Choroid plexus epithelial cell (primary cell): ENCODE measurements around the gene C2CD2L.
"Not testable (repeated sequence)": the region's sequence is repeated elsewhere in the genome, so short reads cannot be mapped to it uniquely, and the experiment has no call there.

Experiments
- DNase-seq: peaks from one replicate; pipeline ENCODE4 v3.0.0-alpha.2; 2010; ENCODE audit warnings: low read depth
- H3K4me3 ChIP-seq: 2 replicates; pipeline ENCODE4 v1.5.1; 2011; ENCODE audit warnings: low read depth, mild to moderate bottlenecking, control low read depth, low read length, moderate library complexity
- CTCF ChIP-seq: conservative IDR thresholded peaks from 2 replicates; pipeline ENCODE4 v1.5.1; 2011; ENCODE audit warnings: low read depth, mild to moderate bottlenecking, control low read depth, inconsistent platforms, low read length, moderate library complexity

C2CD2L gene

GRCh38 chr11:119094816-119095065 lies 12.4 kb upstream of the C2CD2L start:
- peak; percentile 73 for TF ChIP-seq CTCF
- peak overlapping the region; percentile 76 for H3K4me3 ChIP-seq
- DNase-seq: peak; percentile 89

- DNase-seq: peak; percentile 100
- TF ChIP-seq CTCF: peak; percentile 10
- H3K4me3 ChIP-seq: peak overlapping the region; percentile 76
These were observed 11.9 kb upstream of the C2CD2L start for GRCh38 chr11:119095066-119095880.

GRCh38 chr11:119099711-119100110 lies 7.4 kb upstream of the C2CD2L start:
- TF ChIP-seq CTCF: no peak
- DNase-seq: no peak
- no peak overlapping the region for H3K4me3 ChIP-seq

- TF ChIP-seq CTCF: peak; percentile 59
- peak; percentile 63 for DNase-seq
- peak overlapping the region; percentile 83 for H3K4me3 ChIP-seq
These were observed 6.7 kb upstream of the C2CD2L start for GRCh38 chr11:119100246-119100970.

GRCh38 chr11:119100994-119101758 lies 6.0 kb upstream of the C2CD2L start:
- DNase-seq: no peak
- TF ChIP-seq CTCF: no peak

GRCh38 chr11:119101759-119102423 lies 5.3 kb upstream of the C2CD2L start, which contains the start of gene DPAGT1:
DPAGT1 (minus strand) TSS chr11:119101853; CDS start chr11:119101655, 198 bp downstream.
- peak within 1 kb of the TSS; percentile 83 for H3K4me3 ChIP-seq

More at GRCh38 chr11:119100994-119101758, 6.0 kb upstream of the C2CD2L start:
- peak overlapping the region; percentile 83 for H3K4me3 ChIP-seq

GRCh38 chr11:119103161-119103664 lies 3.9 kb upstream of the C2CD2L start:
- DNase-seq, H3K4me3 ChIP-seq: not testable (repeated sequence)

More at GRCh38 chr11:119101759-119102423, 5.3 kb upstream of the C2CD2L start, which contains the start of gene DPAGT1:
- DNase-seq: peak; percentile 98
- TF ChIP-seq CTCF: no peak
